NCI-H187 treated with DMSO at 0.1 percent for 48 hours (cell line): ENCODE measurements around the gene PRPF6.

ENCODE experiments used
- DNase-seq: peaks from one replicate; lab custom pipeline; 2025; lab: John Stamatoyannopoulos, UW

Gene PRPF6

GRCh38 chr20:64077541-64077875 lies 96.6 kb downstream of the PRPF6 start:
- no peak for DNase-seq

- DNase-seq, result no peak
Measured at GRCh38 chr20:64077876-64078551, 97.1 kb downstream of the PRPF6 start.

- no peak for DNase-seq
Measured at GRCh38 chr20:64078934-64079272, 98.0 kb downstream of the PRPF6 start.

DNA sequence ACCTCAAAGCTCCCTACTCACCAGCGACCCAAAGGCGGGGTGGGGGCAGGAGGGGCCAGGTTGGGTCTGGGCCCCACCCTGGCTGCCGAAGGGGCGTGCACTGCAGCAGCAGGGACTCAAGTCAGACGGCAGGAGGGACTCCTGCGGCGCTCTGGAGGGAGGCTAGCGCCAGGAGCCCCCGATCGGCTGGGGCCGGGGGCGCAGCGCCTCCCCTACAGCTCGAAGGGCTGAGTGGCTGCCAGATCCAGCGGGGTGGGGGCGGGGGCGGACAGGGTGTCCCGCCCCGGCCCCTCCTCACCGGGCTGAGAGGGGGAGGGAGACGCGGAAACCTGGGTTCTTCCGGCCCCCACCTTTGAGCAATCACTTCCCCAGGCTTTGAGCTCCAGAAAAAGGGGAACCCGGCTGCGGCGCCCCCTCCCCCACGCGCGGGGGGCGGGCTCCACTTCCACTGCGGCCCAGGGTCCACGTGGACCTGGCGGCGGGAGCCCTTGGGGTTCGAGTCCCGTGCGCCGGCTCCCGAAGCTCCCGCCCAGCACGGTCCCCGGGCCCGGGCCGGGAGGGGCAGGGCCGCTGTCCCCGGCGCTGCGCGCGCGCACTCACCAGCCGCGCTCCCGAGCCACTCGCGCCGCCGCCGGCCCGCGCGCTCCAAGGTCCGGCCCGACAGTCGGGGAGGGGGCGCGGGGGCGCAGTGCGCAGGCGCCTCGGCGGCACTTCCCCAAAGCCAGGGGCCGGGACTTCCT lies 98.5 kb downstream of the PRPF6 start, which contains the start of gene RGS19:
Gene RGS19, minus strand, starts transcription at position 246 of the 740 bp plus-strand sequence. CDS start 2,632 bp downstream, outside the sequence.
- DNase-seq, result no peak

DNA sequence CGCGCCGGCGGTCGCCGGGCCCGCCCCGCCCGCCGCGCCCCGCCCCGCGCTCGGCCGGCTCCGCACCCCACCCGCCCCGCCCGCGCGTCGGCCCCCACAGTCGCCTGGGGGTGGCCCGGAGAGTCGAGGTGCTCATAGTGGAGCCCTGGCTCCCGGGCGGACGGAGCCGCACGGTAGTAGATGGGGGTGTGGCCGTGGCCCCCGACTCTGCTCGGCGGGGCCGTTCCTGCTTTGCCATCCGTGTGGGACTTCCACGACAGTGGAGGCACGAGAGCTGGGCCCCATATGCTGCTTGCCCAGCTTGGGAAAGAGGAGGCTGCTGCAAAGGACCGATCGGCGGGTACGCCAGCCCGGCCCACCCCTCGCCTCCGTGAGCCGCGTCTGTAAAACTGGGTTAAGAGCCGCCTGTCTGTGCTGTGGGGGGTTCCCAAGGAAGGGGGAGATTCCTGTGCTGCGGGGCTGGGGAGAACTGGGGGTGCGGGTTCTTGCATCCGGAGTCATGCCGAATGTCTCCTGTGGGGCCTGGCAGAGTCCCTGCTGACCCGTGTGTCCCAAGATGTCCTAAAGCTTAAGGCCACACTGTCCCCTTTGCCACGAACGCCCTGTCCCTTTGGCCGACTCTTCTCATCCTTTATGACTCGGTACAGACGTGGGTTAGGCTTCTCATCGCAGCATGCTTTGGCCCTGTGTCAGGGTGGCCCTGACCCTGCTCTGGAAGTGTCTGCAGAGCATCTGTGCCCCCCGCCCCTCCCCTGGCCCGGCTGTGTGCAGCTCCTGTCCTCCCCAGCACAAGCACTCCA lies 99.3 kb downstream of the PRPF6 start, which contains the start of gene OPRL1:
Gene OPRL1, plus strand, starts transcription at position 70 of the 800 bp plus-strand sequence. CDS start 12,639 bp downstream, outside the sequence.
- no peak for DNase-seq

DNA sequence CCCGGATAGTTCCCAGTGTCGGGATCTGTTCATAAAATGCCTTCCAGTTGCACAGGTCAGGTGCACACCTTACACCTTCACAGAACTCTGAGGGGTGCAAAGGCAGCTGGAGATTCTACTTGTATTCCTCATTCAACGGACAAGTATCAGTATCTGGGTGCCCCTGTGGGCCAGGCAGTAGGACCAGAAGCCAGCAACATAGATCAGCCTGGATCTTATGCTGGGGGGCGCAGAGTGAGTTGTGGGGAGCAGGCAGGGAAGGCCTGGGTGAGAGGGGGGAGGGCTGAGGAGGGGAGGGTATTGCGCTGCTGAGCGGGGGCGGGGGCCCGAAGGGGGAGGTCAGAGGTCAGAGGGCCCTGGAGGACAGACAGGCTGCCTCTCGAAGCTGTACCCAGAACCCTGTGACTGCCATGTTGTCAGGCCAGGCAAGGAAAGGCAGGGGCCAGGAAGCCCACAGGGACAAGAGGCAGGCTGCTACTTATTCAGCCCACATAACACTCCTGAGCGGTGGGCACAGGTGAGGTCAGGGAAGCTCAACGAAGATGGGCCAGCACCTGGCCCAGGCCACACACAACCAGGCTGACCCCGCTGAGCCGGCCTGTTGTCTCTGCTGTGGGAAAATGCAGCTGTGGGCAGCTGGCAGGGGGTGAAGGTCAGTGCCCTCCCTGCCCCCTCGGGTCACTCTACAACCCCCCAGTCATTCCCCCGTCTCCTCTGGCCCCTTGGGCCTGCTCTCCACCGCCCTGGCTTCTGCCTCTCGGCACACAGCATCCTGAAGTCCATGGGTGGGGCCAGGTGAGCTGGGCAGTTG lies 100.1 kb downstream of the PRPF6 start:
- DNase-seq, result no peak

DNA sequence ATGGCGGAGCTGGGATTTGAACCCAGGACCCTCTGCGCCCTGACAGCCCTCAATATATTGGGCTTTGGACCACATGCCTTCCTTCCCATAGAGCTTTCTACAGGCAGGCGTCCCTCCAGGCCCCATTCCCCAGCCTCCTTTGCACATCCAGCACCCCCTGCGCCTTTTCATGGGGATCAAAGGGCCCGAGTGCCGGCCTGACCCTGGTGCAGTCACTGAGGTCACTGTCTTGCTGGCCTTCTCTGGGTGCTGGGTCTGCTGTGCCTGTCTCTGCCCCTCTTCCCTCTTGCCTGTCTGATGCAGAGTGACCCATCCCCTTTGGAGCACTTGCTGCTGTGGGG lies 100.7 kb downstream of the PRPF6 start:
- no peak for DNase-seq

DNA sequence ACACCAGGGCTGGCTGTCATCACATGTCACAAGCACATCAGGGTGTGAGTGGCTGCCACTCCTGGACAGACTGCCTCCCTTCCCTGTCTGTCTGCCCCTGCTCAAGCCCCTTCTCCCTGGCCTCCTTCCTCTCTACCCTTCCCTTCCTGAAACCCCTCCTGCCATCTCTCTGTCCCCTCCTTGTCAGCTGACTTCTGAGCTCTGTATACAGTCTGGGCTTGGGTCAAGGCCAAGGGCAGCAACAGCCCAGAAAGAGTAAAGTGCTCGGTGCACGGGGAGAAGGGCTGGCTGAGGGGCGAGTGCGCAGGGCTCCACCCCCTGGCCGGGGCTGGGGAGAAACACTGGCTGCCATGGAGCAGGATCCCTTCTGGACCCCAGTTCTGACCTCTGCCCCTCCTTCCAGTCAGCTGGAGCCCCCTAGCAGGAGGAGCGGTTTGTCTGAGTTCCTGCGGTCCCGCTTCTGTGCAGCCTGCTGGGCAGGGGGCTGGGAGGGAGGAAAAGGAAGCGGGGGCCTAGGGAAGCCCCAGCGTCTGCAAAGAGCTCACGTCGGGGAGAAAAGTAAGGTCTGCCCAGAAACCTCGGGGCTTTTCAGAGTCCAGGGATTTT lies 101.3 kb downstream of the PRPF6 start:
- DNase-seq, result no peak
